ENCODE data around the gene RASA4B. TPM values are rescaled to one million over a fixed set of nuclear protein-coding genes. Genes with fewer than 3 reads are reported as not detected.

Gene RASA4B
- 1.4 to 1.8 TPM (median 1.6 TPM) in 5 replicates for total RNA-seq (2022; extraction: Qiagen RNA extraction)

DNA sequence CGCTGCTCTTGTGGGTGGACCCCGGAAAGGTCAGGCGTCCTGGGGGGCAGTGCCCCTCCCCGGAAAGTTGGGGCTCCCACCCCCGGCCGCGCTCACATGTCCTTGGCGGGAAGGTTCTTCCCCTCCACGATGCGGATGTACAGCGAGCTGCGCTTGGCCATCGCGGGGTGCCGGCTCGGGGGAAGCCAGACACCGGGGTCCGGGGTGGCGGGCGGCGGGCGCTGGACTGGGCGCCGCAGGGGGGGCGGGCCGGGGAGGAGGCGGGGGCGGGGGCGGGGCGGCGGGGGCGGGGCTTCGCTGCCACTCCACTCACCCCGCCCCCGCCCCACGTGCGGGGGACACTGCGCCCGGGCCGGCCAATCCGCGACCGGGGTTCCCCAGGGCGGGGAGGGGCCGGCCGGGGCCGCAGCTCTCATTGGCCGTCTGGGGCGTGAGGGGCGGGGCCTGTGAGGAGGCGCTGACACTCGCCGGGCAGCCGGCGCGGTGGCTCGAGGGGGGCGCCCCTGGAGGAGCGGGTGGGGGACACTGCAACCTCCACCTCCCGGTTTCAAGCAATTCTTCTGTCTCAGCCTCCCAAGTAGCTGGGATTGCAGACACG, at the start of gene RASA4B:
Gene RASA4B, minus strand, starts transcription at position 228 of the 598 bp plus-strand sequence. Its CDS starts 67 bp downstream, at position 161.

DNA sequence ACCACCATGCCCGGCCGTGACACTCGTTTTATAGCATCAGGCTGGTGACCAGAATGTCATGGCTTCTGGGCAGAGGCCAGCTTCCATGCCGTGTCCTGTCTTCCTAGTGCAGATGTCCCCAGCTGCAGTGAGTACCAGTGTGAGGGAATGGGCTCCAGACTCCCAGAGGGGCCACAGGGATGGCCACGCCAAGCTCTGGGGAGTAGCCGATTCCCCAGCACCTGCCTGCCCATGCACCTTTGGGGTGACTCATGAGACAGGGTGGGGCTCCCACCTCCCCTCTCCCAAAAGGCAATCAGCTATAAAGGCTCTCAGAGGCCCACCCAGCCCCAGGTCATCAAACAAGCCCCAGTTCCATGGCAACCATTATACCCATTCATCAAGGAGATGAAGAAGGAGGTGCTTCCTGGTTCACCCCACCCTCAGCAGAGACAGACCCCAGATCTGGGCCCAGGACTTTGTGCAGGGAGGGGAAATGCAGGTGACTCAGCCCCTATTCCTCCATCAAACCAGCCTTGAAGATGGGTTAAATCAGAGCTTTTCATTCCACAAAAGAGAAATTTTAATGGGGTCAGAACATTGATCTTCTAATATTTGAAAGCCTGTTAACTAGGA, 33.3 kb upstream of the RASA4B start, which contains the start of gene SPDYE2:
Gene SPDYE2, plus strand, starts transcription at position 419 of the 615 bp plus-strand sequence. CDS start 2,030 bp downstream, outside the sequence.

DNA sequence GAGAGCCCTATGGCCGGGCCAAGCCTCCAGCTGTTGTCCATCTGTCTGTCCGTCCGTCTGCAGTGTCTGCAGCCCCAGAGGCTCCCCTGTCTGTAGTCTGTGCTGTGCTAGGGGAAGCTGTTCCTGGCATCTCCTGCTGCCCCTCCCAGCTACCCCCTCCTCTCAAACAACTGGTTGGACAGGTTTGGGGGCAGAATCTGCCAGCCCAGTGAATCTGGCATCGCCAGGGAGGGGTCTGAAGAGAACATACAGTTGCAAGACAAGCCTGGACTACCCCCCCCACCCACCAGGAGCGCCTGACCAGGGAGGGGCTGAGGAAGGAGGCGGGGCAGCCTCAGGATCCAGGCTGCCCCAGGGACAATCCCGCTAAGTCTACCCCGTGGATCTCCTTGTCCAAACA, 26.0 kb upstream of the RASA4B start, which contains the start of gene UPK3BL2:
Gene UPK3BL2, minus strand, starts transcription at position 101 of the 400 bp plus-strand sequence. Its CDS starts 60 bp downstream, at position 41.

DNA sequence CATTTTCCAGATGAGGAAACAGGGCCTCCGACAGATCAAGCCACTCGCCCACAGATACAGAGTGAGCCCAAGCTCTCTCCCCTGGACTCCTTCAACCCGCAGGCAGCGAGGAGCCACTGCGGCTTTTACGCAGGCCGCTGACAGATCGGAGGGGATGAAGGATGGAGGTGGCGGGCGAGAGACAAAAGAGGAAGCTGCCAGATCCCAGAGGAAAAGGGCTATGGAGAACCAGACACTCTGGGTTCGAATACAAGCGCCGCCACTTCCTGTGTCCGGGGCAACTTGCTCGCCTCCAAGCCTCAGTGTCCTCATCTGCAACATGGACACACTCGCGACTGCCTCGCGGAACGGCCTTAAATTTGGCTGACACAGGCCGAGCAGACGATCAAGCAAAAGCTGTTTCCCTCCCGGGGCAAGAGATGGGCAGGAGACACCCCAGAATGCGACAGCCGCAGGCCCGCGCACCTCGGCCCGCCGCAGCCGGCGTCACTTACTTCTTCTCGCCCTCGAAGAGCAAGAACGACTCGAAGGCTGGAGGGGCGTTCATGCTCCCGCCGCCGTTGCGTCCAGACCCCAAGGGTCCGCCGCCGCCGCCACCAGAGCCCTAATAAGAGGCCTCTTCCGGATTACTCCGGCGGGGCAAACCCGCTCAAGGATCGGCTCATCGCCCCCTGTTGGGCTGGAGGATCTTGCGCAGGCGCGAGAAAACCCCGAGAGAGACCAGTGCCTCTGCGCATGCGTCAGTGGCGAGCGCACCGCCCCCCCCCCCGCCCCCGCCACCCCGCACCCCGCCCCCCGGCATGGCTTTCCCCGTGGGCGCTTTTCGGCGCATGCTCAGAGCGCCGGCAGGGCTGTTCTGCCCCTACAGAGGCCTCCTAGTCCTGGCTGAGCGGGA, 39.0 kb downstream of the RASA4B start, which contains the start of gene POLR2J:
Gene POLR2J, minus strand, starts transcription at position 609 of the 895 bp plus-strand sequence. Its CDS starts 62 bp downstream, at position 547.

DNA sequence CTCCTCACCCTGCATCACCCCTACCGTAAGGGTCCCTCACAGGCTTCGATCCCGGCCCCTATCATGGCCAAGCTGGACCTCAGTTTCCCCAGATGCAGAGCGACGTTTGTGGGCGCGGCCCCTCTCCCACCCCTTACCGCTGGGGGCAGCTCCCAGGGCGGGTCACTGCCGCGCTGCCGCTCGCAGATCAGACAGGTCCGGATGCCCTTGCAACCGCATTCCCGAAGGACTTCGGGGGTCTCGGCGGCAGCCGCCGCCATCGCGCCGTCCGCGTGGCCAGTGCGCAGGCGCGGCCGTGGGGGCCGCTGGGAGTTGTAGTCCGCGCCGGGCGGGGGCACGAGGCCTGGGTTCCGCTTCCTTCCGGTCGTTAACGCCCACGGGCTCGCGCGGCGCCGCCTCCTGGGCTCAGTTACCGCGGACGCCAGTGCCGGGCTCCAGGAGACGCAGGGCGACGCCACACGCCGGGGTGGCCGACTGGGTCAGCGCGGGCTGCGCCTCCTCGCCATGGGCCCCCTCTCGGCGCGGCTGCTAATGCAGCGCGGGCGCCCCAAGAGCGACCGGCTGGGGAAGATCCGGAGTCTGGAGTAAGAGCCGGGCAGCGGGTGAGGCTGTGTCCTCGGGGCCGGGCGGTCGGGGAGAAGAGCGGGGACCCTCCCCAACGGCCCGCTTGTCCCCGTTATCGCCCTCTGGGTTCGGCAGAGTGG, 52.8 kb downstream of the RASA4B start, which contains the start of the genes ALKBH4 and LRWD1:
Gene ALKBH4, minus strand, starts transcription at position 287 of the 704 bp plus-strand sequence. Its CDS starts 27 bp downstream, at position 260.
Gene LRWD1, plus strand, starts transcription at position 408 of the 704 bp plus-strand sequence. Its CDS starts 97 bp downstream, at position 505.

DNA sequence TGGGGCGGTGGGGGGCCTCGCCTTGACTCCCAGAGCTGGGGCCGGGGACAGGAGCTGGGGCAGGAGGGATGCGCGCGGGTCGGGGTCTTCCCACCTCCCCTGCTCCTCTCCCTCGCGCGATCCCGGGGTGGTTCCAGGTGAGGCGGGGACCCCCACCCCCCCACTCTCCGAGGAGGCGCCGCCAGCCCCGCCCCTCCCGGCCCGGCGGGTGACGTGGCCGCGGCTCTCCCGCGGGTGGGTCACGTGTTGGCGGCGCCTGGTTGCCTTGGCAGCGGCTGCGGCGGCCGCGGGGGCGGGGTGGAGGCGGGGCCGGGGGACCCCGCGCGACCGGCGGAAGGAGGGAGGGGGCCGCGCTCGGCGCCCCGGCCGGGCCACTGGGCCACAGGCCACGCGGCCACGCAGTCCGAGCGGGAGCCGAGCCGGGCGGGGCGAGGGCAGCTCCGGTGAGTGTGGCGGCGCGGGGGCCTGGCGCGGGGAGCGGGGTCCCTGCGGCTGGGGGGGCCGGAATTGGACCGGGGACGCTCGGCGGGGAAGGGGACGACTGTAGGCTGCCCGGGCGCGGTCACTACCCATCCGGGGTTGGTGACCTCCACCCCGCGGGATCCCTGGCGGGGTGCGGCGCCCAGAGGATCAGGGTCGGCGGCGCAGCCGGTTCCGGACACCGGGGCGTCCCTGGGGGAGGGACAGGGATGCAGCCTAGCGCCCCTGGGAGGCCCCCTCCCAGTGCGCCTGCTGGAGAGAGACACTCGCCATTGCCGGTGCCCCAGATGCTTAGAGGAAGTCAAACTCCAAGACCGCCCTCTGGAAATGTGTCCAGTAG, 84.1 kb downstream of the RASA4B start, which contains the start of gene ORAI2:
Gene ORAI2, plus strand, starts transcription at position 357 of the 820 bp plus-strand sequence. CDS start 5,382 bp downstream, outside the sequence.

Other genes starting within 250 kb of the RASA4B start
- gene SH2B2, start 230.9 kb downstream of the RASA4B start, total RNA-seq (2022; extraction: Qiagen RNA extraction), result 2.6 to 4.2 TPM (median 3.6 TPM) in 5 replicates
- gene SPDYE6, start 161.3 kb downstream of the RASA4B start, total RNA-seq (2022; extraction: Qiagen RNA extraction), result not detected in 5 replicates
- 20.6 to 23.7 TPM (median 23.6 TPM) in 5 replicates for gene PRKRIP1, start 121.4 kb downstream of the RASA4B start, total RNA-seq (2022; extraction: Qiagen RNA extraction)
- 25.4 to 43.0 TPM (median 39.0 TPM) in 5 replicates for gene ORAI2, start 84.2 kb downstream of the RASA4B start, total RNA-seq (2022; extraction: Qiagen RNA extraction)
- gene ALKBH4, start 52.9 kb downstream of the RASA4B start, total RNA-seq (2022; extraction: Qiagen RNA extraction), result 8.8 to 12.7 TPM (median 12.3 TPM) in 5 replicates
- 23.4 to 36.6 TPM (median 34.0 TPM) in 5 replicates for gene LRWD1, start 52.8 kb downstream of the RASA4B start, total RNA-seq (2022; extraction: Qiagen RNA extraction)
- 106 to 112 TPM (median 109 TPM) in 5 replicates for gene POLR2J, start 38.9 kb downstream of the RASA4B start, total RNA-seq (2022; extraction: Qiagen RNA extraction)
- gene UPK3BL2, start 25.9 kb upstream of the RASA4B start, total RNA-seq (2022; extraction: Qiagen RNA extraction), result 2.1 to 3.8 TPM (median 2.7 TPM) in 5 replicates
- not detected in 5 replicates for gene SPDYE2, start 33.4 kb upstream of the RASA4B start, total RNA-seq (2022; extraction: Qiagen RNA extraction)
- 16.8 to 37.3 TPM (median 29.9 TPM) in 5 replicates for gene POLR2J3, start 54.8 kb upstream of the RASA4B start, total RNA-seq (2022; extraction: Qiagen RNA extraction)
- 1.7 to 2.4 TPM (median 2.2 TPM) in 5 replicates for gene RASA4, start 99.0 kb upstream of the RASA4B start, total RNA-seq (2022; extraction: Qiagen RNA extraction)
- gene UPK3BL1, start 125.0 kb upstream of the RASA4B start, total RNA-seq (2022; extraction: Qiagen RNA extraction), result 7.9 to 14.2 TPM (median 13.0 TPM) in 5 replicates
- gene SPDYE2B, start 132.5 kb upstream of the RASA4B start, total RNA-seq (2022; extraction: Qiagen RNA extraction), result not detected in 5 replicates
- 0.10 to 0.75 TPM (median 0.52 TPM) in 5 replicates for gene POLR2J2, start 153.9 kb upstream of the RASA4B start, total RNA-seq (2022; extraction: Qiagen RNA extraction)
- gene FAM185A, start 231.2 kb upstream of the RASA4B start, total RNA-seq (2022; extraction: Qiagen RNA extraction), result 6.9 to 7.7 TPM (median 7.3 TPM) in 5 replicates

Measured in A549 treated with CORT108297 at 1 μM for 4 hours (cell line).